KBM-7 (cell line): ENCODE measurements around the gene KIF5B.
A peak's percentile ranks its signal among the peaks of the same experiment; 100 is the strongest.
"Not testable (repeated sequence)": the region's sequence is repeated elsewhere in the genome, so short reads cannot be mapped to it uniquely, and the experiment has no call there.

ENCODE experiments used
- DNase-seq: peaks from one replicate; pipeline ENCODE4 v3.0.0-alpha.2; 2015
- in situ Hi-C: fragments of 300-500 bp; cut with MboI; formaldehyde crosslinking; loops from 2 replicates; pipeline ENCODE4 v1.14.3; 2020; ENCODE audit warnings: low sequenced_read_pairs, low pct_unique_long_range_greater_than_20kb, mixed read lengths

KIF5B gene

DNA sequence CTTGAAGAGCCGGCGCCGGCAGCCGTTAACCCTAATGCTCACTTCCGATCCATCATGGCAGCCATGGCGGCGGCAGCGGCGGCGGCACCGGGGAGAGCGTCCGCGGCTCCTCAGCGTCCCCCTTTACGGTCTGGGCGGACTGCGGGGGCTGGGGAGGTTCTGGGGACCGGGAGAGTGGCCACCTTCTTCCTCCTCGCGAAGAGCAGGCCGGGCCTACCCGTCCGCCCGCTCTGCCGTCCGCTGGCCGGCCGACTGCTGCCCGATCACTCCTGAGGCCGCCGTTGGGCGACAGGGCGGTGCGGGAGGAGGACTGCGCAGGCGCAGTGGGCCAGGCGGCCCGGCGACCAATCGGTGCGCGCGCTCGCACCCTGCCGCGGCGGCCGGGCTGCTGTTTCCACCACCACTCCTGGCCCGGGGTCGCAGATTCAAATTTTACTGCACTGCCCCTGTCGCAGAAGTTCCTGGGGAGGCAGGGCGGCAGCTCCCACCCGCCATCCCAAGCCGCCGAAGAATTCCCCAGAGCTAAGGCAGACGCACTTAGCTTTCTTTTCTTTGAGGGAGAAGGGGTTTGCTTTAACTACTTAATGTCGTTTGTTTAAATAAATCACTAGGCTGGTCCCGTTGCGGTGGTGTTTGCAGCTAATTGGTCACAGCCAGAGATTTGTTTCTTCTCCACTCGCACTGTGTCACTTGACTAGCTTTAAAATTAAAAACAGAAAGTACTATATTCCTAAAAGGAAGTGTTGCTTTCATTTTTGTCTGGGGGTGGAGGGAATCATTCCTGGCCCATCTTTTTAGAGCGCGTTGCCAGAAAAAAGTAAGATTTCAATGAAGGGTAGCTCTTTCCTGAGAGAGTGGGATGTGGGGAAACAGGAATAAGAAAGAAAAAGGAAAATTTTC lies at the start of gene KIF5B:
Gene KIF5B, minus strand, starts transcription at position 290 of the 900 bp plus-strand sequence. CDS start 452 bp downstream, outside the sequence.
- DNase-seq: peak; percentile 94
- in situ Hi-C loops: no loop called here

DNA sequence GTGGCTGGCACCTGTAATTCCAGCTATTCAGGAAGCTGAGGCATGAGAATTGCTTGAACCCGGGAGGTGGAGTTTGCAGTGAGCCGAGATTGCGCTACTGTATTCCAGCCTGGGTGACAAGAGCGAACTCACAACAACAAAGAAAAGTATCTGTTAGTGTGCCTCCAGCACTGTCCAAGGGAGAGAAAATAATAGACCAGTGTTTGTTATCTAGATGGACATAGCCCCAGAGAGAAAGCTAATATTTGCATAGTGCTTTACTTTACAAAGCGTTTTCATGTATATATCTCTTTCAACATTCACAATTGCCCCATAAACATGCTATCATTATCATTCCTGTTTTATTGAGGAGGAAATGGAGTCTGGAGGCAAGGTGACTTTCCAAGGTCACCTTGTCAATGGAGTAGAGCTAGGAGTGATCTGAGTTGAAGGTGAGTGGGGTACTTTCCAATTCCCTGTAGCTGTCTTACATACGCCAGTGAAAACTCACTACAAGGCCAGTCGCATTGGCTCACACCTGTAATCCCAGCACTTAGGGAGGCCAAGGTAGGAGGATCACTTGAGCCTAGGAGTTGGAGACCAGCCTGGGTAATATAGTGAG lies 49.7 kb upstream of the KIF5B start:
- in situ Hi-C loops: no loop called here
- no peak for DNase-seq

DNA sequence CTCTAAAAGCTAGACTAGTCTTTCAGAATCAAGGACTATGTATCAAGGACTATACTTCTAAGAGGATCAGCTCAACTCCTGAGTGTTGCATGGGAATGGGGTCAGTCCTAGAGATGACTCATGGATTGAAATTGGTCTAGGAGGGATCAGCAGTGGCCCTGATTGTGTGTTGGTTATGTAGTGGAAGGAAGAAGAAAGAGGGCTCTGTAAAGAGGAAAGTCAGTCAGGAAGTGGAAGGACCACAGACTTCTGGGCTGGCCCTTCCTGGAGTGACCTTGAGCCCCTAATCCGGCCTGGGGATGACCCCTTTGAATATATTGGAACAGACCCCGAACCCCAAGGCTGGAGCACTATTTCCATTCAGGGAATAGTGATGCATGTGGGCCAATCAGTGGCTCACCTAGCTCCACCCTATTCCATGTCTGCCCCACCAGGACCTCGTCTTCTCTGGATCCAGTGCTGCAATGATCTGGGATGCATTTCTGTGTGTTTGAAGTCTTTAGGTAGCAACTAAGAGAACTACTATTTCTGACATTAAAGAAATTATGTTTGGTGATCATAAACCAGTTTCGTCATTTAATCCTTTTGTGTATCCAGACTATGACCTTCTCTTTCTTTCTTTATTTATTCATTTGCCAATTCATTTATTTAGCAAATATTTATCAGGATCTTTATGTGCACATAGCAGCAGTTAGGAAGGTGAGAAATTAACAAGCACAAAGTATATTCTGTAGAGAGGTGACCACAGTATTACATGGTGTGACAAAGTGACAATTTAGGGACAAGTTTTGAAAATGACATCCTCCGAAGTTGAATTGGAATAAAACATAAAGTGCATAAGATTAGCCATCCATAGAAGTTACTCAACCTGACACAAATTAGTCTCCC lies 48.6 kb upstream of the KIF5B start:
- DNase-seq: no peak
- in situ Hi-C loops: no loop called here

DNA sequence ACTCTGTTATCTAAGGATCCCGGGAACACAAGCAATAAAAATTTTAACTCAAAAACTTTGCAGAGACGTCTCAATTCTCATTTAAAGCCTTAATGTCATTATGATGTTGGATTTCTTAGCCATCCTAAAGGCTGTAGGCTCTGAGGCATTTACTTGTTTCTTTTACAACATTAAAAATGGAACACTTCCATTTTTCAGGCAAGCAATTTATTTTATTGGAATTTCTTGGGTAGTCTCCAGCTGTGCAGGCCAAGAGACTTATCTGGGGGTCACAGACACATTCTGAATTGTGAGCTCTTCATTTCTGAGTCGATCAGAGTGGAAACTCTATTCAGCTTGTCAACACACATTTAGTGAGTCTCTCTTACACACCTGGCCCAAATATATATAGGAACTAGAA lies 48.0 kb upstream of the KIF5B start:
- in situ Hi-C loops: no loop called here
- DNase-seq: no peak

DNA sequence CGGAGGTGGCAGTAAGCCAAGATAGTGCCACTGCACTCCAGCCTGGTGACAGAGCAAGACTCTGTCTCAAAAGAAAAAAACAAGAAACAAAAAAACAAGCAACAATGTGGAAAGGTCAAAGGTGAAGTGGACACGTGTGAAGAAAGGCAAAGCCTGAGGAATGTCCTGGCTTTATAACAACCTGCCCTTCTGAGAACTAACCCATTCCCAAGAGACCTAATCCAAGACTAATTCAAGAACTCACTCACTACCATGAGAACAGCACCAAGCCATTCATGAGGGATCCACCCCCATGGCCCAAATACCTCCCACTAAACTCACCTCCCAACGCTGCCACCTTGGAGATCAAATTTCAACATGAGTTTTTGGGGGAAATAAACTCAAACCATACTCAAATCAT lies 47.5 kb upstream of the KIF5B start:
- in situ Hi-C loops: no loop called here
- DNase-seq: no peak

DNA sequence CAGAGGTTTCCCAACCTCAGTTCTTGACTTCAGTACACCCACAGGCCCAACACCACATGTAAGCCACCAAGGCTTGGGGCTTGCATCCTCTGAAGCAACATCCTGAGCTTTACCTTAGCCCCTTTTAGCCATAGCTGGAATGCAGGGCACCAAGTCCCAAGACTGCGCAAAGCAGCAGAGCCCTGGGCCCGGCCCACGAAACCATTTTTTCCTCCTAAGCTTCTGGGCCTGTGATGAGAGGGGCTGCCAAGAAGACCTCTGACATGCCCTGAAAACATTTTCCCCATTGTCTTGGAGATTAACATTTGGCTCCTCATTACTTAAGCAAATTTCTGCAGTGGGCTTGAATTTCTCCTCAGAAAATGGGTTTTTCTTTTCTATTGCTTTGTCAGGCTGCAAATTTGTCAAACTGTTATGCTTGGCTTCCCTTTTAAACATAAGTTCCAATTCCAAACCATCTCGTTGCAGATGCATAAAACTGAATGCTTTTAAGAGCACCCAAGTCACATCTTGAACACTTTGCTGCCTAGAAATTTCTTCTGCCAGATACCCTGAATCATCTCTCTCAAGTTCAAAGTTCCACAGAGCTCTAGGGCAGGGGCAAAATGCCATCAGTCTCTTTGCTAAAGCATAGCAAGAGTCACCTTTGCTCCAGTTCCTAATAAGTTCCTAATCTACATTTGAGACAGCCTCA lies 42.5 kb upstream of the KIF5B start:
- DNase-seq, in situ Hi-C loops: not testable (repeated sequence)

DNA sequence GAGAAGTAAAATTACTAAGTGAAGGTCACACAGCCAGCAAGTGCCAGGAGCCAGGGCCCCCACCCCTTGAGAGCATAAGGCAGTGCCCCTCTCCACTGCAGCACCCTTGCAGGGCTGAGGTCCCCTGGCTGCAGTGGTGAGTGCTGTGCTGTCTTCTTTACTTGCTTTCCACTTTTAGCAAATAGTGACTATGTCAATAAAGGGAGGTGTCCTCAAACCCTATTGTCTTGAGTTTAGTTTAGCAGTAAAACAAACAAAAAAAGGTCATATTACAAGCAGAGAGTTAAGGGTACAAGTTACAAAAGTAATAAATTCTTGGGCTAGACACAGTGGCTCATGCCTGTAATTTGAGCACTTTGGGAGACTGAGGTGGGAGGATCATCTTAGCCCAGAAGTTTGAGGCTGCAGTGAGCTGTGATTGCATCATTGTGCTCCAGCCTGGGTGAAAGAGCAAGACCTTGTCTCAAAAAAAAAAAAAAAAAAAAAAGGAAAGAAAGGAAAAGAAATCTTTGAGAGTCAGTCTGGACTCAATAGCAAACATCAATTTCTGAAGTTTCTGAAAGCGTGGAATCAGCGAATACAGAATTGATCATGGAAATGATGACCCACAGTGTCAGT lies 39.0 kb upstream of the KIF5B start:
- no peak for DNase-seq
- in situ Hi-C loops: no loop called here

DNA sequence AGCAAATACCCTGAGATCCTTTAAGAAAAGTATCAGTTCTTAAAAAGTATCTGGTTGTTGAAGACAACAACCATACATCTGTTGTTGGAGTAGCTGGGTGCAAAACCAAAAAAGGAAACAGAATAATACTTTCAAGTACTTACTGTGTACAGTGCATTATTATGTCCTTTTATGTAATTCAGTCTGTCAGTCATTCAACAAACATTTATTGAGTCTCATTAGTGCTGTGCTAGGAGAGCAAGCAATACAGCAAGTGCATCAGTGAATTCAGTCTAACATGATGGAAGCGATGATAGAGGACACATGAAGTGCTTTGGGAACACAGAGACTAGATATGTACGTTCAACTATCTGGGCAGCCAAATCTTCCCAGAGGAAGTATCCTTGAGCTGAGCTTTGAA lies 37.4 kb upstream of the KIF5B start:
- no peak for DNase-seq
- in situ Hi-C loops: no loop called here

DNA sequence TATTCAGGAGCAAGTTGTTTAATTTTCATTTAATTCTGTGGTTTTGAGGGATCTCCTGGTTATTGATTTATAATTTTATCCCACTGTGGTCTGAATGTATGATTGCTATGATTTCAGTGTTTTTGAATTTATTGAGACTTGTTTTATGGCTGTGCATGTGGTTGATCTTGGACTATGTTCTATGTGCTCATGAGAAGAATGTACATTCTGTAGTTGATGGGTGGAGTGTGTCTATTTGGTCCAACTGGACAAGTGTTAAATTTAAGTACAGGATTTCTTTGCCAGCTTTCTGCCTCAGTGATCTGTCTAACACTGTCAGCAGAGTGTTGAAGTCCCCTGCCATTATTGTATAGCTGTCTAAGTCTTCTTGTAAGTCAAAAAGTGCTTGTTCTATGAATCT lies 34.8 kb upstream of the KIF5B start:
- DNase-seq: no peak
- in situ Hi-C loops: no loop called here

DNA sequence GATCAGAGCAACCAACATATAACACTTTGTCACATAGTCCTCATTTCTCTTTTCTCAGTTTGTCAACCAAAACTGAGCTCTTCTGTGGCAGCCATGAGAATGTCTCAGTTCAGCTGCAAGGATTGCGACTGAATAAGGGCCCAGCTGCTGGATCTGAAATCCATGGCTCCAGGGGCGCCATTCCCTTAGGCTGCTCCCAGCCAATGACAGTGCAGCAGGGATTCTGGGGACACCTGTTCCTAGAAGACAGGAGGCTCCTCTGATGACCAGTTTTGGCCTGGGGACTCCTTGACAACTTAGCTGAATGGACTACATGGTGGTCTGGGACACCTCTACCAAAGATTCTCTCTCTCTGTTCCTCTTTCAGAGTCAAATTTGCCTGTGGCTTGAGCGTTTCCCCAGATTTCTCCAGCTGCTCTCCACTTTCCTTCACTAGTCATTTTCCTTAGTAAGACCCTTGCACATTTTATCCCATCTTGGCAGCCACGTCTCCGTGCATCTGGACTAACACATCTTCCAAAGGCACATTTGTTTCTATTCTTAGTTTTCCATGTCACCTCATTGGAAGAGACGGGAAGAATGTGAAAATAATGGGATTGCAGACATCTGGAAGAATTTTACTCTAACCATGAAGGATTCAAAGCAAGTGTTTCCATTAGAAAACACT lies 28.1 kb upstream of the KIF5B start:
- DNase-seq: no peak
- in situ Hi-C loops: no loop called here

DNA sequence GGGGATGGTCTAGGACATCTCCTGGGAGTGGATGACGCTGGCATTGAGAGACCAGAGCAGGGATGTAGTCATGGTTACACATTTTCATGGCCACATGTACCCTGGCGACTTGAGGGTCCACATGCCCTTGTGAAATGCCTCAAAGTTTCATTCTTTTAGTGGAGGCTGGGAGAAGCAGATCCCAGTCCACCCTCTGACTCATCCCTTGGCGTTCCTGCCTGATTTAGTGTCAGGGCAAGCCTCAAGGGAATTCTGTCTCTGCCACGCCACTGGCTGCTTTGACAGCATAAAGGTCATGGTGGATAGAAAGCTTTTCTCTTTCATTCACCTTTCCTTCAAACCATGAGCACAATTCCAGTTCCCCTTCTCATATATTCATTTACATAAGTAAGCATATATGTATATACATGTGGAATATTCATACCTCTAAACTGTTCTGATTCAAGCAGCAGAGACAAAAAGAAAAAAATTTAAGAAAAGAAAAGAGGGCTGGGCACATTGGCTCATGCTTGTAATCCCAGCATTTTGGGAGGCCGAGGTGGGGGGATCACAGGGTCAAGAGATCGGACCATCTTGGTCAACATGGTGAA lies 21.8 kb upstream of the KIF5B start:
- DNase-seq: no peak
- in situ Hi-C loops: no loop called here

DNA sequence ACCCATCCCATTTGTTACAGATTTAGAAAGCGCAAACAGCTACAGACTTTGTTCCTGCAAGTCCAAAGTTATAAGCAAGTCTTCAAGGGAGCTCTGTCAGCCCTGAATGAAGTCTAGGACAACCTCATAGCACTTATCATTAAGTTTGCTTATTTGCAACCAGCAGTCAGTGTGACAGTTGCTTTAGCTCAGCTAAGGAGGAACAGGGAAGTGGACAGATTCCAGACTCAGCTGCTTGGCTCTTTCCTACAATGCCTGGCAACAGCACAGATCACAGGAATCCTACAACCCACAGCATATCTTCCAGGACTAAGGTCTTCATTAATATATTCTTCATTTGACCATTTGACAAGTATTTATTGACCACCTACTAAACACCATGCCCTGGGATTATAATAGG lies 17.4 kb upstream of the KIF5B start:
- in situ Hi-C loops: no loop called here
- DNase-seq: no peak

DNA sequence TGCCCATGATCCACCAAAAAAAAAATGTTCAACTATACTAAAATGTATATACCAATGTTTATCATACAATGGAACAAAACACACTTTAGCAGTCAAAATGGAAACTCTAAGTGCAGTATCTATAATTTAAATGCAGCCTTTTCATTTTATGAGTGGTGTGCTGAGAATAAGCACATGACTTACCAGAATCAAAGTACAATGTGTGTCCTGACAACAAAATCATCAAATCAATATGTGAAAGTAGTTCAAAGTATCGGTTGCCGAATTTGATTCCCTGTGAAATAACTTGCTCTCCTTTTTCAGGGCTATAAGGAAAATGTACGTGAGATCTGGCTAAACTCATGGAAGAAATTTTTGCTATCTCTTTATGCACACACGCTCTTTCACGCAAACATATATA lies 16.9 kb upstream of the KIF5B start:
- no peak for DNase-seq
- in situ Hi-C loops: no loop called here

DNA sequence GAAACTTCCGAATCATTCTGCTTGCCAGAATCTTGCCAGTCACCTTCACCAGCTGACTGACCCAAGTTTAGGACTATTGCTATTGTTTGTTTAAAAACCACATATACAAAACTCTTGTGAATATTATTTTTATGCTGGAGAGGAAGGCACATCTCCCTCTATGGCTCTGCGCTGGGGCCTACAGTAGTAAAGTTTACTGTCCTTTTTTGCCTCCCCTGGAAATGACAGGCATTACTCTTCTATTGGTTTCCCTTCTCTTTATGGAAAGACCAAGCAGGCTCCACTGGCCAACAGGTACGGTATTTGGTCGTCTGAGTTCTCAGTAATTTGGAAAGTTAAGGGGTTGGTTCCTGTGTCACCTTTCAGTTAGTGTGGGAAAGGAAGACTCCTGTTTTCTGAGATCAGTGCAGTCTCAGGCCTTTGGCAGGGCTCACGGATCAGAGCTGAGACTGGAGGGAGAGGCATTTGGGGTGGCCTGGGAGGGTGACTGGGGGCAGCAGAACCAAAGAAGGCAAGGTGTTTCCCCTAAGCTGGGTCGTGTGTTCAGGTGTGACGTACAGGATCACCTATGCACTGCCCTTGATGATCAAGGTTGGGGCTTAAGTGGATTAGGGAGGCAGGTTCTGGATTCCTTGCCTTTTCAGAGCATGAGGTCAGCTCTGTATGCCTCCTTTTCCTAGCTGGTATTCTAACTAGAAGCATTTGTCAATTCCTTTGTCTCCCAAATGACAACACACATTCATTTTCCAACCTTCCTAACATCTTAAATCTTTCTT lies 16.0 kb upstream of the KIF5B start:
- DNase-seq: no peak
- in situ Hi-C loops: no loop called here

DNA sequence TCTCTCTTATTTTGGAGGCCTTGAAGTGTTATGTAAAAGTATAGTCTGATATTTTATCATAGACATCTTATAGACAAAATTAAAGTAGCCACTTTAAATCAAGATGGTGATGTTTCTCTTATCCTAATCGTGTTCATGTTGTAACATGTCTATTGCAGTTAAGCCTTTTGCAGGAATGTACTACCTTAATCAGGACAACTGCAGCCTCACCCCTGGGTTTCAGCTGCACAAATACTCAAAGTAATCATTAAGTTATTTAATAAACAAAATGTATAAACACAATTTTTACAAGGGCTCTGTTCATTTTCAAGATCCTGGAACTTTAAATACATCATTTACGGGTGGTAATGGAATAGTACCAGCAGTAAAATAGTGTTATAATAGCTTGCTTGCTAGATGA lies 14.4 kb upstream of the KIF5B start:
- DNase-seq: no peak
- in situ Hi-C loops: no loop called here

DNA sequence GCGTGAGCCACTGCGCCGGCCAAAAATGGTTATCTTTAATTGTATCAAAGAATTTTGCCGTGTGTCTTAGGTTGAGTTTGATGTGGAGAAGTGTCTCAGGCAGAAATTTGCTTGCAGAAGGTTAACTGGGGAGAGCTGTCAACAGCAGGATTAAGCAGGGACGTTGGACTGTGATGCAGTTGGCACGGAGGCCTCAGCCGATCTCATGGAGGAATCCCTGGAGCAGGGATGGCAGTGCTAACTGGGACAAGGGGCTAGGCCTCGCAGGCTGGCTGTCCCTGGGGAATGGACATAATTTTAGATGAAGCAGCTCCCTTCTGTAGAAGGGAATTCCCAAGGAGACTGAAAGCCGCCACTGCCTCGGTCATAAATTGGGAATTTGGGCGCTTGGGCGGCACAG lies 12.3 kb upstream of the KIF5B start:
- in situ Hi-C loops: no loop called here

DNA sequence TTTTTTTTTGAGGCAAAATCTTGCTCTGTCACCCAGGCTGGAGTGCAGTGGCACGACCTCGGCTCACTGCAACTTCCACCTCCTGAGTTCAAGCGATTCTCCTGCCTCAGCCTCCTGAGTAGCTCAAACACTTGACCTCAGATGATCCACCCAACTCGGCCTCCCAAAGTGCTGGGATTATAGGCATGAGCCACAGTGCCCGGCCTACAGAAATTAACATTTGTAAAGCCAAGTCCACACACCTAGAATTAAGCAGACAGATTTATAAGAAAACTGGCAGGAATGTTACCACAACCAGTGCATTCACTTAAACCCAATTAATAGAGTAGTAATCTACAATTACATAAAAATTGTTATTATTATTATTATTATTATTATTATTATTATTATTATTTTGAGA lies 11.7 kb upstream of the KIF5B start:
- in situ Hi-C loops: not testable (repeated sequence)

More for the DNA sequence above, 12.3 kb upstream of the KIF5B start:
- no peak for DNase-seq

More for the DNA sequence above, 11.7 kb upstream of the KIF5B start:
- not testable (repeated sequence) for DNase-seq
